GM21528 (cell line): ENCODE data around the gene HPCAL1.

Source experiments
- ATAC-seq: cut with Tn5 transposase; IDR thresholded peaks from one replicate; pipeline ENCODE4 v1.9.1; 2021; ENCODE audit warnings: mild to moderate bottlenecking, moderate library complexity; ENCODE audit not compliant: unreplicated experiment, low FRiP score

HPCAL1 gene

DNA sequence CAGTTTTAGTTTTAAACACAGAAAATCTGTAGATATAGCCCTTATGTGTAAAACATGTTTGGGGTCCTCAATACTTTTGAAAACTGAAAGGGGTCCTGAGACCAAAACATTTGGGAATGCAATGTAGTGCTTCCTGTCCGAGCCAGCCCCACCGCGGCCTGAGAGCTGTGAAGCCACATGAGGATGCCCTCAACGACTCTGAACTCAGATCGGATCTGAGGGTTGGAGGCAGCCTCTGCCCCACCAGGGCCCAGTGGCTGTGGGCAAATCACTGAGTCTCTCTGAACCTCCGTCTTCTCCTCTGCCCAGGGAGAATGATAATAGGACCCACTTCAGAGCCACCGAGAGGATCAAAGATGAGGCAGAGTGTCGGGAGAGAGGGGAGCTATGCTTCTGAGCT lies 33.4 kb upstream of the HPCAL1 start:
- no peak for ATAC-seq

DNA sequence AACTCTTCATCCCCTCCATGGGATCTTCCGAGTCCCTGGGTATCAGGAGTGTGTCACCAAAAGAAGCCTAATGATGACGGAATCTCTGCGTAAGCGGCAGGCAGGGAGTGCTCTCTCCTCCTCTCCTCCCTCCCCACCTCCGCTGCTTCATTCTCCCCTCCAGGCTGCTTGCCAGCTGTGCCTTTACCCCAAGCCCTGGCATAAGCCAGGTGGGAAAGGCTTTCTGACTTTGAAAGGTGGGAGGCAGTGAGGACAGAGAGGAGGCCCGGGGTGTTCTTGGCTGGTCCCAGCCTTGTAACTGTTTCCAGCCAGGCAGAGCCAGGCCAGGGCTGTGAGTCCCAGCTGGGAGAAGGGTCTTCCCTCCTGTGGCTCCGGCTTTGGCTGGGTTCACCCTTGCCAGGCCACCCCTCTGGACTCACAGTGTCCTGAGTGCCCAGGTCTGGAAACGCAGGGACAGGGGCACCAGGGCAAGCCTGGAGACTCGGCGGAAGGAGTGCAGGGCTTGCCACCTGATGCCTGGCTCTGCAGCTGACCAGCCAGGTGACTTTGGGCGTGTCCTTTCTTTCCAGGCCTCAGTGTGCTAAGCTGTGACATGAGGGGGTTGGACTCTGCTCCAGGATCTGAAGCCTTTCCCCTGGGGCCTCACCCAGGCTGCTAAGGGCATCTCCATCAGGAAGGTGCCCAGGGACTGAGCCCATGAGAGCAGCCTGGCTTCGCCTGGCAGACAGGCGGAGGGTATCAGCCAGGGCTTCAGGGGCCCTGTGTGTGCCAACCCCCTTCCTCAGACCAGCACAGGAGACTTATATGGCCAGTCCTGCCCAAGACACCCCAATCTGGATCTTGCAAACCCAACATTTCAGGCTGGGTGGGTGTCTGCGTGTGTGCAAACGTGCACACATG lies 32.7 kb upstream of the HPCAL1 start:
- no peak for ATAC-seq

DNA sequence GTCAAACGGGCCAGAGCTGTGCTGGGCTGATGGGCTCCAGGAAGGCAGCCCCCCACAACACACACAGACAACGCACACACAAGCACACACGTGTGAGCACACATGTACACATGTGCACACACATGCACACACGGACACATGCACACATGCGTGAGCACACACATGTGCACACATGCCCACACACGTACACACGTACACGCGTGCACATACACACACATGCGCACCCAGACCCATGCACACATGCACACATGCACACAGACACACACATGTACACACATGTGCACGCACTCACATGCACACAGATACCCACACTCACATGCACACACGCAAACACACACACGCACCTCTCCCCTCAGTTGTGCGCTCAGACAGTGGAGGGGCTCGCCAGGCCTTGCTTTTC lies 31.2 kb upstream of the HPCAL1 start:
- no peak for ATAC-seq

DNA sequence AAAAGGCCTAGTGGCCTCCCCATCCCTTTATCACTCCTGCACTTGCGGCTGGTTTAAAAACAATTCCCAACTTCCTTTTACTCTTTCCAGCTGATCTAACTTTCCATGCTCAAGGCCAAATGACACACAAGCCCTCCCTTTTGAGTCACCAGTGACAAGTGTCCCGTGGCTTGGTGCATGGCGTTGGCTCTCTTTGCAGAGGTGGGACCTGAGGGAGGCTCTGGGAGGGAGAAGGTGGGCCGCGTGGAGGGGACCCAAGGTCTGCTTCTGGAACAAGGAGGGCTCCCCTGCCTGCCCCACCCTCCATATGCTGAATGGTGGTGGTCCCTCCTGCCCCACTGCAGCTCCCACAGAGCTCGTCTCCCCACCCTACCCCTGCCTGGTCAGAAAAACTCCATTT lies 30.8 kb upstream of the HPCAL1 start:
- no peak for ATAC-seq

DNA sequence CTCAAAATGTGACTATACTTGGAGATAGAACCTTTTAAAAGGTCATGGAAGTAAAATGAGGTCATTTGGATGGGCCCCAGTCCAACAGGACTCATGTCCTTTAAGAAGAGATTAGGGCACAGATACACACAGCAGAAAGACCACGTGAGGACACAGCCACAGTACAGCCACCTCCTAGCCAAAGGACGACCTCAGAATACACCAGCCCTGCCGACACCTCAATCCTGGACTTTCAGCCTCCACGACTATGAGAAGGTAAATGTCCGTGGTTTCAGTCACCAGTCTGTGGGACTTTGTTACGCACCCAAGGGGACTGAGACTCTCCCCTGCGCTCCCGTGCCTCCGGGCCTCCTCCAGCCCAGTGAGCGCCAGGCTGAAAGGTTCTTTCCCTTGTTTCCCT lies 30.2 kb upstream of the HPCAL1 start:
- no peak for ATAC-seq

DNA sequence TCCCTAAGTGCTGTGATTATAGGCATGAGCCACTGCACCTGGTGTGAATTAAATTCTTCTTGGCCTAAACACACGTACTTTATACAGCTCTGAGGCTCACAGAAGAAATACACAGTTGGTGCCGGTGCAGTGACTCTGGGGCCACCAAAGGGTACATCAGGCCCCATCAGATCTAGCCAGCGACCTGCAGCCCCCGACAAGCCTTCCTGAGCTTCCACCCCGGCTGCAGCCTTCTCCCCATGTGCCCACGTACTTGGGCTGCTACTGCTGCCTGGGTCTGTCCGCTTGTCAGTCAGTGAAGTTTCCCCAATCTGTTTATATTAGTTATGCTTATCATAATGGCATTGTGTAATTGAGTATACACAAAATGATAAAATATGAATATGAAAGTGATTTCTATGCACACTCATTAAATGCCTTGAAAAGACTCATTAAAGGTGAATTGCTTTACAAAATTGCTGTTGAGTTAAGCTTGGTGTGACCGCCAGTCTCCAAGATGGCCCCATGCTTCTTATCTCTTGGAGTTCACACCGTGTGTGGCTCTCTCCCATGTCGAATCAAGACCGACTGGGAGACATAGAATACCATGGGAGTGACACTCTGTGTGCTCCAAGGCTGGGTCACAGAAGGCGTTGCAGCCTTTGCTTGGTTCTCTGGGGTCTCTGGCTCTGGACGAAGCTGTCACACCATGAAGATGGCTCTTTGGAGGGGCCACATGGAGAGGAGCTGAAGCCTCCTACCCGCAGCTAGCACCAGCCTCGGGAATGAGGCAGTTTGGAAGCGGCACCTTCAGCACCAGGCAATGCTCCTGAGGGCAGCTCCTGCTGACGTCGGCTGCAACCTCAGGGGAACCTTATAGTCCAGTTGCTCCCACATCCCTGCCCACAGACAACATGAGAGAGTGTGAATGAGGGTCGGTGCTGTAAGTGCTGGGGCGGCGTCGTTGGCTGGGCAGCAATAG lies 29.2 kb upstream of the HPCAL1 start:
- ATAC-seq, result no peak

DNA sequence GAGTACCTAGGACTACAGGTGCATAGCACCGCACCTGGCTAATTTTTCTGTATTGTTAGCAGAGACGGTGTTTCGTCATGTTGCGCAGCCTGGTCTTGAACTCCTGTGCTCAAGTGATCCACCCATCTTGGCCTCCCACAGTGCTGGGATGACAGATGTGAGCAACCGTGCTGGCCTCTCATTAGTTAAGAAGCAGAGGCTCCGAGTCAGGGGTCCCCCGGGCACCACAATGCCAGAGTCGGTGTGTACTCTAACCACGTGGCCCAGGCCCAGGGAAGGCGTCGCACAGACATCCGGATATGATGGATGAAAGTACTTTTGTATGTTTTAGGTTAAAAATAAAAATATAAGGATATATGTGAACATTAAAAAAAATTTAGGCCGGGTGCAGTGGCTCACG lies 28.3 kb upstream of the HPCAL1 start:
- ATAC-seq, result no peak

DNA sequence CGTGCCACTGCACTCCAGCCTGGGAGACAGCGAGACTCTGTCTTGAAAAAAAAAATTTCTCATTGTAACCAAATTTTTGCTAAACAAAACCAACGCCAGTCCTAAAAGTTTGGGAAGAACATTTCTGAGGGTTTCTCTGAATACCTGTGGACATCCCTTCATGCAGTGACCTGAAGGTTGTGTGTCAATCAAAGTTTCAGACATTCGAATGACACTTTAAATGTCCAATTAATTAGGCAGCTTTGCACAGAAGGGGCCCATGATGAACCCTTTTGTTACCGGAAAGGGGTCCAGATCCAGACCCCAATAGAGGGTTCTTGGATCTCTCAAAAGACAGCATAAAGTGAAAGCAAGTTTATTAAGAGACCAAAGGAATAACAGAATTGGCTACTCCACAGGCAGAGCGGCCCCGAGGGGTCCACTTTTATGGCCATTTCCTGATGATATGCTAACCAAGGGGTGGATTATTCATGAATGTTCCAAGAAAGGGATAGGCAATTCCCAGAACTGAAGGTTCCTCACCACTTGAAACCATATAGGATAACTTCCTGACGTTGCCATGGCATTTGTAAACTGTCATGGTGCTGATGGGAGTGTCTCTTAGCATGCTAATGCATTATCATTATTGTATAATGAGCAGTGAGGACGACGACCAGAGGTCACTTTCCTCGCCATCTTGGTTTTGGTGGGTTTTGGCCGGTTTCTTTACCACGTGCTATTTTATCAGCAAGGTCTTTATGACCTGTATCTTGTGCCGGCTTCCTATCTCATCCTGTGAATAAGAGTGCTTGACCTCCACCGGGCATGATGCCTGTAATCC lies 27.5 kb upstream of the HPCAL1 start:
- ATAC-seq, result no peak

DNA sequence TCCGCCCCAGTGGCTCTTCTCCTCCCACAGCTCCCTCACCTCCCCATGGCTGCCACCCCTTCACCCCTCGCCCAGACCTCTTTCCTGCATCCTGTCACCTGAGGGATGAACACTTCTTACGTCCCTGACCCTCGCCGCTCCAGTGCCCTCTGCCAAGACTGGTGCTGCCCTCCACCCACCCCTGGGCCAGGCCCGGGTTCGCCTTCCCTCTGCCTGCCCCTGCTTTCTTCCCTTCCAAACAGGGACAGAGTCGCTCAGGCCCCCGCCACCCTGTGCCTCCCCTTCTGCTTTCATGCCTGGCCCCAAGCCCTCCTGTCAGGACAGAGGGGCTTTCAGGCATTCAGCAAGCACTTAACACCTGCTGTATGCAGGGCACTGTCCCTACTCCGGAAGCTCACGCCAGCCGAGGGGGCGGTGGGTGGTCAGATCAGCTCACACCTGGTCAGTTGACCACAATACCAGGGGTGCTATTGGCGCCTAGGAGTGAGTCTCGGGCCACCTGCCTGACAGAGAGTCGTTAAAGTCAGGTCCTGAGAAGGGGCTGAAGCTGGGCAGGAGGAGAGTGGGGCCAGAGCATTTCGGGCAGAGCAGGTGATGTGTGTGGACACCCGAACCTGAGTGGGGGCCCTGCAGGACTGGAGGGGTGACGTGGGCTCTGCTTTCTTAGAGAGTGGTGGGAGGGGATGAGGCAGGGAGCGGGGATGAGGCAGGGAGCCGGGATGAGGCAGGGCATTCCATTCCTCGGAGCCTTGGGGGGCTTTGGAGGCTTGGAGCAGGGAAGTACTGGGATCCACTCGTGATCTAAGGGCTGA lies 26.0 kb upstream of the HPCAL1 start:
- no peak for ATAC-seq

DNA sequence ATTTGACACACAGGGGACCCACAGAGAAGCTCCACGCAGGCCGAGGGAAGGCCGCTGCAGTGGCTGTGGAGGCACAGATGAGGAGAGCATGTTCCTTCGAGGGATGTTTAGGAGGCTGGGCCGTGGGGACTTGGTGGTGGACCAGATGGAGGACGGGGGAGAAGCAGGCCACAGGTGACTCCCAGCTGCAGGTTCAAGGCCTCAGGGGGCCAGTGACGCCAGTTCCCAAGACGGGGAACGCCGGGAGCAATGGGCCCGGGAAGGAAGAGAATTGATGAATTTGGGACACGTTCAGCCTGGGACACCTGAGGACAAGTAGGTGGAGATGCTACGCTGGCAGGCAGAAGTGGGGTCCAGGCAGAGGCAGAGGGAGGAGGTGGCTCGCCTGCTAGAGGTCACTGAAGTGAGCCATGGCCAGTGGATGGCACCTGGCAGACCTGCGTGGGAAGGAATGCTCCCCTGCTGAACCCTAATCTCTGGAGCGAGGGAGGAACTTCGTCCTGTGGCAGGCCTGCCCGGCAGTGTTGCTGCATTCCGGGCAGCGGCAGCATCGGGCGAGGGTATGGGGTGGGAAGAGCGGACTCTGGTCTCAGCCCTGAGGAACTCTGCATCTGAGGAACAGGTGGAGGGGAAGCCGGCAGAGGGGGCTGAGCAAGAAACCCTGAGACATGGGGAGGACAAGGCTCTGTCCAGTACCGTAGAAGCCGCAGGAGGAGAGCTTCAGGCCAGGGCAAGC lies 25.2 kb upstream of the HPCAL1 start:
- ATAC-seq, result no peak

DNA sequence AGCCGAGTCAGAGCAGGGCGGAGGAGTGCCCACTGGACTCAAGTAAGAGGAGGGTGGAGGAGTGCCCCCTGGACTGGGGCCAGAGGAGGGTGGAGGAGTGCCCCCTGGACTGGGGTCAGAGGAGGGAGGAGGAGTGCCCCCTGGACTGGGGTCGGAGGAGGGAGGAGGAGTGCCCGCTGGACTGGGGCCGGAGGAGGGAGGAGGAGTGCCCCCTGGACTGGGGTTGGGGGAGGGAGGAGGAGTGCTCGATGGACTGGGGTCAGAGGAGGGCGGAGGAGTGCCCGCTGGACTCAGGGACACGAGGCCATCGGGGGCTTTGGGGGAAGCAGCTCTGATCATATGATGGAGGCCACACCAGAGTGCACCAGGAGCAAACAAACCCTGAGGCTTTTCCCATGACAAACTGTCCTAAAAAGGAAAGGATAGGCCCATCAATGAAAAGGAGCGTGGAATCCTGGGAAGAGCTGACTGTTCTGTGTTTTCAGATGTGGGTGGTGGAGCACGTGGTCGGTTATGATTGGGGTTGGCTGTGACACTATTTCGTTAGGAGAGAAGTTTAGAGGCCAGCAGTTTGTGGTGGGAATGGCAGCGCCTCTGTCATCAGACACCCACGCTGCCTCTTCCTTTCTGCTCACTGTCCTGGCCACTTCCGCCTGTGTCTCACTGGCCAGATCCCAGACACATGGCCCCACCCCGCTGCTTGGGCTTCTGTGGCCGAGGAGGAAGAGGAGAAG lies 24.5 kb upstream of the HPCAL1 start:
- no peak for ATAC-seq

DNA sequence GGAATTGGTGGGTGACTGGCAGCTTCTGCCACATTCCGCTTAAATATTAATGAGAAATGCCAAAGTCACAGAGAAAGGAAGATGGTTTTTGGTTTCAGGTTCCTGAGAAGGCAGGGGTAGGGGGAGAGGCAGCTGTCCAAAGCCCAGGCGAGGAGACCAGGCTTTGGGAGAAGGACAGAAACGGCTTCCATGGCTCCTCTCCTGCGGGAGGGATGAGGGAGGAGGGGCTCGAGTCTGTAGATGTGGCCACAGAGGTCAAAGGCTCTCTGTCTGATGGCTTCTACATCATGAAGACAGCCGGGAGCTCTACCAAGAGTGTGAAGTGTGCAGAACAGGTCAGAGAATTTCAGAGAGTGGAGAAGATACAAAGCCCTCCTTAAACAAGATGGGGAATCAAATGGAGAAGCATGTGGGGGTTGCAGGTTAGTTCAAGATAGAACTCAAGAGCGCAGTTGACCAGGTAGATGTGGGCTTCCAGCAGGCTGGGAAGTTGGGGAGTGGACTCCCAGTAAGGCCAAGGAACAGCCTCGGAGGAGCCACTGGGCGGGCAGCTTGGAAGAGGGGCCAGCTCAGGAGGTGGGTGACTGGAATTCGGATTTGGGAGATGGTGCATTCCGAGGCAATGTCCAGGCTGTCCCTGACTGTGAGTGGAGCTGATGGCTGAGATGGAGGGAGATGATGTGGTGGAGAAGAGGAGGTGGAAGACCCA lies 23.8 kb upstream of the HPCAL1 start:
- ATAC-seq, result no peak

DNA sequence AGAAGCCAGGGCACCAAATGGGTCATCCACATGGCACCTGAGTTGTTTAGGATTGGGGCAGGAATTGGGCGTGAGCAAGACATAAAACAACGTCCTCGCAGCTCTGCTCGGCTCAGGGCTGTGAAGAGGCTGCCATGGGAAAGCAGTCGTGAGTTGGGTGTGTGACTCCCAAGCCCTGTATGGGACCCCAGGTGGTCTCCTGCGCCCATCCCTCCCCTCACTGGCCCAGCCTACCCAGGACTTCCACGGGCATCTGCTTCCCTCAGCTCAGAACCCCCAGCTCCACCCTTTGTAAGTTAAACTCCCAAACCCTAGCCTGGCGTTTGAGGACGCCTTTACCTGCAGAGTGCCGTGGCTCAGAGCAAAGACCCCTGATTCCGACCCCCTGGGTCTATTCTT lies 23.2 kb upstream of the HPCAL1 start:
- no peak for ATAC-seq

DNA sequence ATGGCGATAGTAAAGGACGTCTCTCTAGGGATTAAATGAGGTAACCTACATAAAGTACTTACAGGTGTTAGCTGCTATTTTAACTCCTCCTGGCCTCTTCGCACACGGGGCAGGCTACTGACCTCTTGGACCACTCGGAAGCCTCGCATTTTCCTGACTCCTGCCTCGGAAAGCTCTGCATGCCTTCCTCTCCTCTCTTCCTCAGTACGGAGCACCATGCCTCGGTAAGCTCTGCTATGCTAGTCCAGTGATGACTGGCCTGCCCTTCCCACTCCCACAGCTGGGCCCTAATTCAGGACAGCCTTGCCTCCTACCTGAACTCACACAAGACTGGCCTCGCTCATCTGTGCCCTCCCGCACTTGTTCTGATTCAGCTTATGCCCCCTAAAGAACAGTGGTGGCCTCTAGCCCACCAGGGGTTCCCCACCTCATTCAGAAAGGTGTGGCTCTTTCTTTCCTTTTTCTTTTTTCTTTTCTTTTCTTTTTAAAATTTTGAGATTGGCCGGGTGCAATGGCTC lies 22.7 kb upstream of the HPCAL1 start:
- ATAC-seq, result no peak

DNA sequence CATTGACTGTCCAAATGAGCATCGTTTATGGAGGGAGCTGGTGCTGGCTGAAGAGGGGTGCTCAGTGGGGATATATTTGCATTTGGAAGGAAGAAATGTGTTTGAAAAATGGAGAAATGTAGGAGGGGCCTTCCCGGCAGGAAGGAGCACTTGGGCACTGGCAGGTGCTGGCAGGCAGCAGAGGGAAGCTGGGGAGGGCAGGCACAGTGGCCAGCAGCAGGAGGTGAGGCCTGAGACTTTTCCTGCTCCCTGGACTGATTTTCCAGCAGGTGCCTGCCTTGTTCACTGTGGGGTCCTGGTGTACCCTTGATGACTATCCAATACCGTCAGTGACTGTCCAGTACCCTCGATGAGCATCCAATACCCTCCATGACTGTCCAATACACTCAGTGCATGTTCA lies 20.8 kb upstream of the HPCAL1 start:
- ATAC-seq, result no peak

DNA sequence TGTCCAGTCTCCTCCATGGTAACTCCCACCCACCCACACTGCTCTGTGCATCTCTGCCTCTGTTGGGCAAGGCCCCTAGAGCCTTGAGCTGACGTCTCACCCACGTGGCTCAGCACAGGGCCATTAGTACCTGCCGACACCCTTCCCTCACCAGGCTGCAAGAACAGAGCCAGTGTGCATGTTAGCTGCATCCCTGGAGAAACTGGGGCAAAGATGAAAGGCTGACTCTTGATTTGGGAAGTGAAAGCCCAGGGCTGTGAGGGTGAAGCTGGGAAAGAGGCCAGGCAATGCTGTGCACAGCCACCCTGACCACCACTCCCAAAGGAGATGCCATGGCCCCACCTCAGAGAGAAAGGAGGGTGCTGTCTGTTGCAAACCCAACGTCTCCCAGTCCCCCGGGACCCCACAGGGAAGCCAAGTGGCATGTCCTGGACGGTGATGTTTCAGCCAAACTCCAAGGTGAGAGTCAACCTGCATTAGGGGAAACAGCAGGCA lies 20.0 kb upstream of the HPCAL1 start:
- no peak for ATAC-seq
